HG03064 (cell line): ENCODE results near the gene SNAPC2.
"Not testable (repeated sequence)": the region's sequence is repeated elsewhere in the genome, so short reads cannot be mapped to it uniquely, and the experiment has no call there.

Experiments used
- ATAC-seq: cut with Tn5 transposase; IDR thresholded peaks from one replicate; pipeline ENCODE4 v1.9.1; 2021; ENCODE audit warnings: low read depth; ENCODE audit not compliant: unreplicated experiment

SNAPC2 gene

DNA sequence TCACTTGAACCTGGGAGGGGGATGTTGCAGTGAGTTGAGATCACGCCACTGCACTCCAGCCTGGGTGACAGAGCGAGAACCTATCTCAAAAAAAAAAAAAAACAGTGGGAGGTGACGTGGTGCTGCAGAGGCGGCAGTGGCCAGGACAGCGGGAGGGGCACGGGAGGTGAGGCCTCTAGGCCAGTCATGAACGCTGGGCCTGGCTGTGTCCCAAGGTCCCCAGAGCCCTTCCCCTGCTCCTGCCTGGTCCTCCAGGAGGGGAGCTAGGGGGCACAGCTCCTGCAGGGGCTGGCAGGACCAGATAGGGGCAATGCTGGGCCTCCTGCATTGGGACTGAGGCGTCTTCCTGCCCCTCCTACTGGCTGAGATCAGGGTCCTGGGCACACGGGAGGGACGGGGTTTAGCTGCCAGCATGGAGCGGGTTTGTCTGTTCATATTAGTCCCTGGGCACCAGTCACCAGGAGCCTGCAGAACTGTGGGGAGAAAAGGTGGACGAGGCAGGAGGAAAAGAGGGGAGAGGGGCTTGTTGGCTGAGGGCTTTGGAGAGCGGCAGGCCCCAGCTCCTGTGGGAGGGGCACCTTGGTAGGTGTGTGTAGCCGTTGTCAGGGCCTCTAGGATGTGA lies 11.9 kb upstream of the SNAPC2 start:
- ATAC-seq: no peak

DNA sequence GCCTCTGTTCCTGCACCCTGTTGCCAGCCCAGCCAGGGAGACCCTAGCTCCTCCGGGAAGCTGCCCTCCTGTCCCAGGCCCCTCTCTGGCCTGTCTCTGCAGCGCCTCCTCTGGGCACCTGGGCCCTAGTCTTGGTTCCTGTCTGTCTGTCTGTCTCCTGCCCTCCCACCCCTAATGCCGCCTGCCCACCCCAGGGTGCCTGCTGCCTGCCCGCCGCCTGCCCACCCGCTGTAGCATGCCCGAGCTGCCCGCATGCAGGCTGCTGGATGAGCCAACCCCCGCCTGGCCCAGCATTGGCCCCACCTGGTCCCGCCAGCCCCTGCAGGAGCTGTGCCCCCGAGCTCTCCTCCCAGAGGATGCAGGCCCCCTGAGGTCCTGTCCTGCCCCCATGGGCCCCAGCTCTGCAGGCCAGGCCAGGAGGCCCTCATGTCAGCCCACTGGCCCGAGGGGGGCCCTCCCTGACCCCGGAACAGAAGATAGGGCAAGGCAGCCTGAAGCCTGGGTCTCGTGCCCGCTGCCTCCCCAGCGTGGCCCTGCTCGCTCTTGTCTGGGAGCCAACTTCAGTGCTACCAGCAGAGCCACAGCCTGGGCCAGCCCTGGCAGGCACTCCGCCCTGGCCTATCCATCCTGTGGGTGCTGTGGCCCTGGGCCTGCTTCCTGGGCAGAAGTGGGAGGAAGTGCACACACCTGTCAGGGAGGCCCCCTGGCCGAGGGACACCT lies 11.2 kb upstream of the SNAPC2 start:
- no peak for ATAC-seq

GRCh38 chr19:7909471-7910067 lies 10.6 kb upstream of the SNAPC2 start:
- no peak for ATAC-seq

- no peak for ATAC-seq
Measured at GRCh38 chr19:7910321-7911161, 9.6 kb upstream of the SNAPC2 start.

GRCh38 chr19:7911508-7912143 lies 8.5 kb upstream of the SNAPC2 start:
- no peak for ATAC-seq

DNA sequence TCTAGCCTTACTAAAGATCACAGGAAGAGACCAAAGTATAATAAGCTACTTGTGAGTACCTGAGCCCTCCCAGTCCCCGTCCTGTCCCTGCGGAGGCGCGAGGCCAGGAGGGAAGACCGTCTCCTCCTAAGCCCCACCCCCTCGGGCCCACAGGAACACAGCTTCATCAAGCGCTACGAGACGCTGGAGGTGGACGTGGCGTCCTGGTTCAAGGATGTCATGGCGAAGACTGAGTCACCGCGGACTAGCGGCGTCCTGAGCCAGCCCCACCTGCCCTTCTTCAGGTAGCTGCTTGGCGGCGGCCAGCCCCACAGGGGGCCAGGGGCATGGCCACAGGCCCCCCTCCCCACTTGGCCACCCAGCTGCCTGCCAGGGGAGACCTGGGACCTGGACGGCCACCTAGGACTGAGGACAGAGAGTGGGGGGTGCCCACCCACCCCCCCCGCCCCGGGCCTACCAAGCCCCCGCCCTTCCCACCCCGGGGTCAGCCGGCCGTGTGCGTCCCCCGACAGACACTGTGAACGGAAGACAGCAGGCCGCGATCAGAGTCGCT lies 7.9 kb upstream of the SNAPC2 start:
- ATAC-seq: no peak

- no peak for ATAC-seq
Measured at GRCh38 chr19:7912697-7913564, 7.2 kb upstream of the SNAPC2 start.

DNA sequence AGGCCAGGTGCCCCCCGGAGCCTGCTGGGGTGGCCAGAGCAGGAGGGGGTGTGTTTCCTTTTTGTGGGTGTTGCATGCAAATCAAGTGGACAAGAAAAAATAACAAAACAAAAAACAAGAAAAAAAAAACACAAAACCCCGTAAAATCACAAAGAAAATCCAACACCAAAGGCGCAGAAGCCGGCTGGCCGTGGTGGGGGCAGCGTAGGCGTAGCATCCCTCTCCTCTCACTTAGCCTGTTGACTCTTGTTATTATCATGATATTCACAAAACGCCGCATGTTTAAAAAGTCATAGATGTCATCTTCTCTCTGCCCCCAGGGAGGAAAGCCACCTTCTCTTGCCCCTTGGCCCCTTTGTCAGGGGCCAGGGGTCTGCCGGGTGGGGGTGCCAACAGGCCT lies 6.5 kb upstream of the SNAPC2 start:
- ATAC-seq: no peak

DNA sequence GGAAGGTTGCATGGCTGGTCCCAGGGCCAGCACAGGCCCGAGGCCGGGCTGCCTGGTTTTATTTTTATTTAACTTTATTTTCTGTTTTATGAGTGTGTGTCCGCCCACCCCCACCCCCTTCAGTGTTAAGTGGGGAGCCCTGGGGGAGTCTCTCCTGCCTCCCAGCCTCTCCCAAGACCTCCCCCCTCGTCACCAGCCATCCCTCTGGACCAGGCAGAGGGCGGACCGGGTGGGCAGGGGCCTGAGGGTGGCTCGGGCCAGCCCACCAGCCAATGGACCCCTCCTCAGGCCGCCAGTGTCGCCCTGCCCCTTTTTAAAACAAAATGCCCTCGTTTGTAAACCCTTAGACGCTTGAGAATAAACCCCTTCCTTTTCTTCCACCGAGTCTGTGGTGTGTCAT lies 6.0 kb upstream of the SNAPC2 start:
- ATAC-seq: no peak

DNA sequence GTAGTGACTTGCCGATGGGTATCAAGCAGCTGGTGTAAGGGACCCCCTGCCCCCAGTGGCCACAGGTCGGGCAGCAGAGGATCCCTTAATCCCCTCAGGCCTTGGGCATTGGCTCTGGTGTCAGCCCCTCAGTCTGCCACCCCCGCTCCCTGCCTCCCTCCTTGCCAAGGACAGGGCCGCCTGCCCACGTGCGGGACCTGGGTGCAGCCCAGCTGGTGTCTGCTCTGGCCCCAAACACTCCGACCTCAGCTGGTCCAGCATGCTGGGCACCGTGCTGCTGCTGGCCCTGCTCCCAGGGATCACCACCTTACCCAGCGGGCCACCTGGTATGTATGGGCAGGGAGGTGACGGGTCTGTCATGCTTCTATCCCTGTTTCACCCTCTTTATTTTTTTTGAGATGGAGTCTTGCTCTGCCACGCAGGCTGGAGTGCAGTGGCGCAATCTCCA lies 5.5 kb upstream of the SNAPC2 start, which contains the start of gene TGFBR3L:
TSS of gene TGFBR3L (plus strand) at position 233 of the 448 bp plus-strand sequence.
- no peak for ATAC-seq

DNA sequence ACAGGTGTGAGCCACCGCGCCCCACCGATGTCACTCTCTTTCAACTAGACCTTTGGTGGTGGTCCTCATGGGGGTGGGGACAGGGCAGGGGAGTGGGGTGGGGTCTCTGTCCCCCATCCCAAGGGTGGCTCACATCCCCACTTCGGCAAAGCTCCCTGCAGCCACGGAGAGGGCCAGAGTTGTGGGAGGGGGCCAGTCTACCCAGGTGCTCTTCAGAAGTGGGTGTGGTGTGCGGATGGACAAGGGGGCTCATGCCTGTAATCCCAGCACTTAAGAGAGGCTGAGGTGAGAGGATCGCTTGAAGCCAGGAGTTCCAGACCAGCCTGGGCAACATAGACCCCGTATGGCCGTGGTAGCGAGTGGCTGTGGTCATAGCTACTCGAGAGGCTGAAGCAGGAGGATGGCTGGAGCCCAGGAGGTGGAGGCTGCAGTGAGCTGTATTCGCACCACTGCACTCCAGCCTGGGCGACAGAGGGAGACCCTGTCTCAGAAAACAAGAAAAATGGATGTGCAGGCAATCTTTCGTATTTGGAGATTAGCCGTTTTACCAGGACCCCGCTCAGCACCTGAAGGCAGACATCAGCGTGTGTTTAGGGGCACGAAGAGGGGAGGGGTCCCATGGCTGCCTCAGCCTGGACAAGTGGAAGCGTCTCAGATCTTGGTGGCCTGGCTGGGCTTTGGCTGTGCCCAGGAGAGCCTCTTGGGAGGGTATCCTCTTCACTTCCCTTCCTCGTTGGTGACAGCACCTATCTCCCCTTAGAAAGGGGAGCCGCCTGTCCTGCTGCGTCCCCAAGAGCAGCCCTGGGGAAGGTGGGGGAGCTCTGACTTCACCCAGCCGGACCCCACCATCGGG lies 4.7 kb upstream of the SNAPC2 start:
- ATAC-seq: no peak

DNA sequence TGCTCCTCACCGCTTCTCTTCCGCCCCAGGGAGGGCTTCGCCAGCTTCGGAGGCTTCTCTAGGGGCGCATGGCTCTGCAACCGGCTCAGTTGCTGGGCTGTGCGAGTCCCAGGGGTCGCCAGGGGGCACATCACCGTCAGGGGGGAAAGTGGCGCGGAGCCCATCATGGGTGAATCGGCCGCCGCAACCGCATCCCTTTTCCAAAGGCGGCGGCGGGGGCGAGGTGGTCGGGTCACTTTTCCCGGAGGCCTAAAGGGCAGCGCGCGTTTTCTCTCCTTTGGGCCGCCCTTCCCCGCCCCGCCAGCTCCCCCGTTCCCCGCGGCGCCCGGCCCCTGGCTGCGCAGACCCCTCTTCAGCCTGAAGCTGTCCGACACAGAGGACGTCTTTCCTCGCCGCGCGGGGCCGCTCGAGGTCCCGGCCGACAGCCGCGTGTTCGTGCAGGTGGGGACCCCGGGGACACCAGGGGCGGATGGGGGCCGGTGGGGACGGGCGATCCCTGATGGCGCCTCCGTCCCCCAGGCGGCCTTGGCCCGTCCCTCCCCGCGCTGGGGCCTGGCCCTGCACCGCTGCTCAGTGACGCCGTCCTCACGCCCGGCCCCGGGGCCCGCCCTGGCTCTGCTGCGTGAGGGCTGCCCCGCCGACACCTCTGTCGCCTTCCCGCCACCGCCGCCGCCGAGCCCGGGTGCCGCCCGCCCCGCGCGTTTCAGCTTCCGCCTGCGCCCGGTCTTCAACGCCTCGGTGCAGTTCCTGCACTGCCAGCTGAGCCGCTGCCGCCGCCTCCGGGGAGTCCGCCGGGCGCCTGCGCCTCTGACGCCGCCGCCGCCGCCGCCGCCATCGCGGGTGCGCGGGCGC lies 3.8 kb upstream of the SNAPC2 start:
- ATAC-seq: no peak

DNA sequence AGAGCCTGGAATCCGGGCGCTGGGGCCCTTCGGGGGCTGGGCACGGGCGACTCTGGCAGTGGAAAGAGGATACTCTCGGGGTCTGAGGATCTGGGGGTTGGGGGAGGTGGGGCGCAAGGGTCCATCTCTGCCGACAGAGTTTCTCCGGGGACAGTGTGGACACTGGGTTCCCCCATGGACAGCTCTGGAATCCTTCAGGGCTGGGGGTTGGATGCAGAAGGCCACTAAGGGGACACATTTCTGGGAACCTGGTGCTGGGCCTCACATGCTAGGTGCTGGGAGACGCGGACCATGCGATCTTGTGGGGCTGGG lies 3.2 kb upstream of the SNAPC2 start:
- ATAC-seq: no peak

GRCh38 chr19:7917267-7918061 lies 2.7 kb upstream of the SNAPC2 start:
- ATAC-seq: no peak

GRCh38 chr19:7918062-7918614 lies 2.0 kb upstream of the SNAPC2 start:
- ATAC-seq: not testable (repeated sequence)

DNA sequence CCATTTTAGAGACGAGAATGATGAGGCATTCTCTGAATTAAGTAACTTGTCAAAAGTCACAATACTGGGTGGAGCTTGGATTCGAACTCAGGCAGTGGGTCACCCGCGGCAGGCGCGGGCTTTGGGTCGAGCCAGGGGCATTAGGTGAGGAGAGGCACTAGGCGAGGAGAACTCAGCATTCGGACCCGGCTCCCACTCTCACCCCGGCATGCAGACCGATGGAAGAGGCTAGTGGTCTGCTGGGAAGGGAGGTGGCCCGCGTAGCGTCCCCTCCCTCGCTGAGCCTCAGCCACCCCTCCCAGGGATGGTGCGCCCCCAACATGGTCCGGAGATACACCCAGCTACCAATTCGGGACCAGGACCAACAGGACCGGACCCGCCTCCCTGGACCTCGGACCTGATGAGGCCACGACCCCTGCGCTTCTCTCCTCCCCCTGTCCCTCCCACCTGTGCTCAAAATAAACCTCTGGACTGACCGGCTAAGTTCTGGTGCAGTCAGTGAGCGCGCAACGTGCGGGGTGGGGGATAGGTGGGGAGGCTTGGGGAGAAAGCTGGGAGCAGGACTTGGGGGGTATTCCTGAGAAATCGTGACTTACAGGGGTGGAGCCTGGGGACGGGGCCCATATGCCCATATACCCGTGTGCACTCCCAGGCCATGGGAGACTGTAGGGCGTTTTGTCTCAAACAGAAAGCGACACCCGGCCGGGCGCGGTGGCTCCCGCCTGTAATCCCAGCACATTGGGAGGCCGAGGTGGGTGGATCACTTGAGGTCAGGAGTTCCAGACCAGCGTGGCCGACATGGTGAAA lies 1.3 kb upstream of the SNAPC2 start:
- no peak for ATAC-seq
